ENCODE data around the gene C16orf89.
"Not testable (repeated sequence)": the region's sequence is repeated elsewhere in the genome, so short reads cannot be mapped to it uniquely, and the experiment has no call there.

Gene C16orf89

GRCh38 chr16:5065813-5066212, at the start of gene C16orf89:
Gene C16orf89 (minus strand): TSS chr16:5065956. CDS start chr16:5065908, 48 bp downstream.
- no peak for DNase-seq (ENCODE audit: low read depth in 3 of 3)

- DNase-seq (ENCODE audit: low read depth in 3 of 3) = not testable (repeated sequence)
Measured at GRCh38 chr16:5110933-5111332, 45.2 kb upstream of the C16orf89 start.

- no peak for DNase-seq (ENCODE audit: low read depth in 3 of 3)
Measured at GRCh38 chr16:5108505-5109158, 42.9 kb upstream of the C16orf89 start.

GRCh38 chr16:5105039-5105438, 39.3 kb upstream of the C16orf89 start:
- DNase-seq (ENCODE audit: low read depth in 3 of 3) = not testable (repeated sequence)

- DNase-seq (ENCODE audit: low read depth in 3 of 3) = not testable (repeated sequence)
Measured at GRCh38 chr16:5103296-5104032, 37.7 kb upstream of the C16orf89 start.

- DNase-seq (ENCODE audit: low read depth in 3 of 3) = not testable (repeated sequence)
Measured at GRCh38 chr16:5099174-5099573, 33.4 kb upstream of the C16orf89 start.

- DNase-seq (ENCODE audit: low read depth in 3 of 3) = peak; percentile 46 to 94 (median 91)
Measured at GRCh38 chr16:5098221-5099159, 32.7 kb upstream of the C16orf89 start.

- DNase-seq (ENCODE audit: low read depth in 3 of 3) = peak; percentile 82 to 91 (median 85)
Measured at GRCh38 chr16:5097470-5098220, 31.9 kb upstream of the C16orf89 start, which contains the start of gene EEF2KMT. Gene EEF2KMT (minus strand): TSS chr16:5097795. CDS start chr16:5097739, 56 bp downstream.

GRCh38 chr16:5097061-5097469, 31.3 kb upstream of the C16orf89 start:
- peak; percentile 9 to 21 (median 11) for DNase-seq (ENCODE audit: low read depth in 3 of 3)

- DNase-seq (ENCODE audit: low read depth in 3 of 3) = not testable (repeated sequence)
Measured at GRCh38 chr16:5096437-5097060, 30.8 kb upstream of the C16orf89 start.

- not testable (repeated sequence) for DNase-seq (ENCODE audit: low read depth in 3 of 3)
Measured at GRCh38 chr16:5095145-5095830, 29.5 kb upstream of the C16orf89 start.

- not testable (repeated sequence) for DNase-seq (ENCODE audit: low read depth in 3 of 3)
Measured at GRCh38 chr16:5093746-5094145, 28.0 kb upstream of the C16orf89 start.

- DNase-seq (ENCODE audit: low read depth in 3 of 3) = not testable (repeated sequence)
Measured at GRCh38 chr16:5093081-5093480, 27.3 kb upstream of the C16orf89 start.

GRCh38 chr16:5090592-5090991, 24.8 kb upstream of the C16orf89 start:
- not testable (repeated sequence) for DNase-seq (ENCODE audit: low read depth in 3 of 3)

- not testable (repeated sequence) for DNase-seq (ENCODE audit: low read depth in 3 of 3)
Measured at GRCh38 chr16:5089911-5090555, 24.3 kb upstream of the C16orf89 start.

GRCh38 chr16:5088936-5089335, 23.2 kb upstream of the C16orf89 start:
- DNase-seq (ENCODE audit: low read depth in 3 of 3) = not testable (repeated sequence)

- not testable (repeated sequence) for DNase-seq (ENCODE audit: low read depth in 3 of 3)
Measured at GRCh38 chr16:5088086-5088790, 22.5 kb upstream of the C16orf89 start.

GRCh38 chr16:5085716-5086115, 20.0 kb upstream of the C16orf89 start:
- DNase-seq (ENCODE audit: low read depth in 3 of 3) = not testable (repeated sequence)

- peak in 2 of 3 experiments; percentile 21 for DNase-seq (ENCODE audit: low read depth in 3 of 3)
Measured at GRCh38 chr16:5084802-5085201, 19.0 kb upstream of the C16orf89 start.
